ENCODE measurements around the gene ANK3. TPM values are rescaled to one million over a fixed set of nuclear protein-coding genes. Genes with fewer than 3 reads are reported as not detected.

Gene ANK3
- polyA plus RNA-seq, 3 donors: not detected

DNA sequence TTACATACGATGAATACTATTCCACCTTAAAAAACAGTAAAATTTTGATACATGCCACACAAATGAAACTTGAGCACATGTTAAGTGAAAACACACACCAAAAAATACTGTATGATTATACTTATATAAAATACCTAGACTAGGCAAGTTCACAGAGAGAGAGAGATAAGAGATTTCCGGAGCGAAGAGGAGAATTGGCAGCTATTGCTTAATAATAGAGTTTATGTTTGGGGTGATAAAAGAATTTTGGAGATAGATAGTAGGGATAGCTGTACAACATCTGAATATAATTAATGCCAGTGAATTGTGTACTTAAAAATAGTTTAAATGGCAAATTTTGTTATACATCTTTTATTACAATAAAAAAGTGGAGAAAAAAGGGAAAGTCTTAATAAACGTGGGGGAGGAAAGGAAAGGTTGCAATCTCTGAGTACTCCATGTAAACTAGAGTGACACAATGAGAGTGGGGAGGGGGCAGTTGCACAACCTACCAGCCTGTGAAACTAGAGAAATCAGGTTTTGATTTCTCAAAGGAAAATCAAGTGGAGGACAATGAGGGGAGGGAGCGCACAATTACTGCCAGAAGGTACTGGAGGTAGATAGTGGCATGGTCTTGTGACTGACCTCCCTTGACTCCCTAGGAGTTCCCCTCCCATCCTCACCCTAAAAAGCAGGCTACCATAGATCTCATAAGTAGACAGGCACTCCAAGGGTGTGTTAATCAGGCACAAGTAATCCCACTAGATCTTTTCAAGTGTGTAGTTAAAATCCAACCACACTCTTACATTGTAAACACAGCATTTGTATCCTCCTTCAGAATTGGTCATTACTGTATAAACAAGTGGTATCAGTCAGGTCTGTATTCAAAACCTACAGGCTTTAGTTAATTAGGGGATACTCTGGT, 31.6 kb upstream of the ANK3 start:
- Histone ChIP-seq H3K27me3 (ENCODE audit: control insufficient read depth in 2 of 2, insufficient read depth in 2 of 2, low read length in 2 of 2) (no peaks in the 10 kb centered on the region), H3K4me2 (replicated peaks; ENCODE audit: extremely low read depth, low read length, poor library complexity, severe bottlenecking) (no peak overlapping the region), H3K36me3 (replicated peaks in 1 of 2; ENCODE audit: control insufficient read depth in 1 of 2, insufficient read depth in 2 of 2, low read length in 2 of 2) (no peaks in the 10 kb centered on the region), H3K4me1 (ENCODE audit: control insufficient read depth in 1 of 2, insufficient read depth in 2 of 2, low read length in 2 of 2) (no peaks in the 10 kb centered on the region), H3K27ac (ENCODE audit: low read depth in 1 of 2, low read length in 2 of 2) (no peak overlapping the region), H3K79me2 (ENCODE audit: insufficient read depth, low read length) (no peaks in the 10 kb centered on the region), H3K4me3 (replicated peaks in 1 of 3; ENCODE audit: low read depth in 2 of 3, low read length in 3 of 3) (no peak overlapping the region), H2AFZ (ENCODE audit: insufficient read depth, low read depth, low read length, poor library complexity, severe bottlenecking) (no peak overlapping the region), H3K9me3 (replicated peaks in 1 of 2; ENCODE audit: control insufficient read depth in 1 of 2, insufficient read depth in 1 of 2, low read length in 2 of 2) (no peaks in the 10 kb centered on the region), H3K9ac (ENCODE audit: insufficient read depth, low read length, poor library complexity, severe bottlenecking) (no peak overlapping the region), H4K20me1 (ENCODE audit: insufficient read depth, low read length) (no peaks in the 10 kb centered on the region)
- Mint-ChIP-seq H3K9me3 (peaks cover 0 to 2% (median 0%) of the 10 kb centered on the region in 7 donors), H3K4me3 (no peak overlapping the region), H3K27me3 (ENCODE audit: low read depth in 3 of 3) (no peaks in the 10 kb centered on the region), H3K4me1 (peaks cover 5% of the 10 kb centered on the region), H3K27ac (peak overlapping the region in 1 of 7 donors; percentile 35), H3K36me3 (no peaks in the 10 kb centered on the region)
- TF ChIP-seq, protein P1, sequence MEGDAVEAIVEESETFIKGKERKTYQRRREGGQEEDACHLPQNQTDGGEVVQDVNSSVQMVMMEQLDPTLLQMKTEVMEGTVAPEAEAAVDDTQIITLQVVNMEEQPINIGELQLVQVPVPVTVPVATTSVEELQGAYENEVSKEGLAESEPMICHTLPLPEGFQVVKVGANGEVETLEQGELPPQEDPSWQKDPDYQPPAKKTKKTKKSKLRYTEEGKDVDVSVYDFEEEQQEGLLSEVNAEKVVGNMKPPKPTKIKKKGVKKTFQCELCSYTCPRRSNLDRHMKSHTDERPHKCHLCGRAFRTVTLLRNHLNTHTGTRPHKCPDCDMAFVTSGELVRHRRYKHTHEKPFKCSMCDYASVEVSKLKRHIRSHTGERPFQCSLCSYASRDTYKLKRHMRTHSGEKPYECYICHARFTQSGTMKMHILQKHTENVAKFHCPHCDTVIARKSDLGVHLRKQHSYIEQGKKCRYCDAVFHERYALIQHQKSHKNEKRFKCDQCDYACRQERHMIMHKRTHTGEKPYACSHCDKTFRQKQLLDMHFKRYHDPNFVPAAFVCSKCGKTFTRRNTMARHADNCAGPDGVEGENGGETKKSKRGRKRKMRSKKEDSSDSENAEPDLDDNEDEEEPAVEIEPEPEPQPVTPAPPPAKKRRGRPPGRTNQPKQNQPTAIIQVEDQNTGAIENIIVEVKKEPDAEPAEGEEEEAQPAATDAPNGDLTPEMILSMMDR (IDR thresholded peaks at IDR 0.05): no peak
- intact Hi-C loops (cut with micrococcal nuclease): no loop called here
- DNase-seq: no peak
- WGBS (ENCODE audit: insufficient coverage): 17% methylated on average over 1 of the region's 5 CpGs

GRCh38 chr10:60419249-60419648, 29.6 kb upstream of the ANK3 start:
- no peaks in the 10 kb centered on the region for H3K27me3 Mint-ChIP-seq (ENCODE audit: low read depth in 3 of 3)
- TF ChIP-seq, protein P1 (IDR thresholded peaks at IDR 0.05): no peak

More at GRCh38 chr10:60419249-60419648, 29.6 kb upstream of the ANK3 start:
- no peaks in the 10 kb centered on the region for H3K79me2 ChIP-seq (ENCODE audit: insufficient read depth, low read length)
- Mint-ChIP-seq H3K36me3 (no peaks in the 10 kb centered on the region), H3K27ac (no peak overlapping the region), H3K9me3 (no peaks in the 10 kb centered on the region), H3K4me3 (no peak overlapping the region), H3K4me1 (peaks cover 2% of the 10 kb centered on the region)
- H3K36me3 ChIP-seq (replicated peaks in 1 of 2; ENCODE audit: control insufficient read depth in 1 of 2, insufficient read depth in 2 of 2, low read length in 2 of 2): no peaks in the 10 kb centered on the region
- no peak overlapping the region for H3K9ac ChIP-seq (ENCODE audit: insufficient read depth, low read length, poor library complexity, severe bottlenecking)
- no peak overlapping the region for H3K4me3 ChIP-seq (replicated peaks in 1 of 3; ENCODE audit: low read depth in 2 of 3, low read length in 3 of 3)
- intact Hi-C loops (cut with micrococcal nuclease): no loop called here
- H3K27ac ChIP-seq (ENCODE audit: low read depth in 1 of 2, low read length in 2 of 2): no peak overlapping the region
- no peaks in the 10 kb centered on the region for H3K4me1 ChIP-seq (ENCODE audit: control insufficient read depth in 1 of 2, insufficient read depth in 2 of 2, low read length in 2 of 2)
- H4K20me1 ChIP-seq (ENCODE audit: insufficient read depth, low read length): no peaks in the 10 kb centered on the region
- no peak overlapping the region for H3K4me2 ChIP-seq (replicated peaks; ENCODE audit: extremely low read depth, low read length, poor library complexity, severe bottlenecking)
- no peak overlapping the region for H2AFZ ChIP-seq (ENCODE audit: insufficient read depth, low read depth, low read length, poor library complexity, severe bottlenecking)
- no peak for DNase-seq
- H3K27me3 ChIP-seq (ENCODE audit: control insufficient read depth in 2 of 2, insufficient read depth in 2 of 2, low read length in 2 of 2): no peaks in the 10 kb centered on the region
- H3K9me3 ChIP-seq (replicated peaks in 1 of 2; ENCODE audit: control insufficient read depth in 1 of 2, insufficient read depth in 1 of 2, low read length in 2 of 2): no peaks in the 10 kb centered on the region

Measured in CD14-positive monocyte (primary cell).